ENCODE data around the gene PGAP3.

The PGAP3 gene

GRCh38 chr17:39633570-39634183, 54.2 kb downstream of the PGAP3 start:
- no peak for DNase-seq

- no peak for DNase-seq
These were observed 55.5 kb downstream of the PGAP3 start for GRCh38 chr17:39632153-39632941.

GRCh38 chr17:39631403-39631802, 56.5 kb downstream of the PGAP3 start:
- no peak for DNase-seq

- DNase-seq: no peak
These were observed 58.0 kb downstream of the PGAP3 start for GRCh38 chr17:39629898-39630297.

- DNase-seq: no peak
These were observed 58.4 kb downstream of the PGAP3 start for GRCh38 chr17:39629494-39629880.

GRCh38 chr17:39628655-39629493, 59.0 kb downstream of the PGAP3 start:
- no peak for DNase-seq

GRCh38 chr17:39627712-39628516, 59.9 kb downstream of the PGAP3 start:
- DNase-seq: no peak

- DNase-seq: no peak
These were observed 60.7 kb downstream of the PGAP3 start for GRCh38 chr17:39627047-39627711.

GRCh38 chr17:39626171-39627046, 61.4 kb downstream of the PGAP3 start, which contains the start of gene PPP1R1B:
Gene PPP1R1B (plus strand): TSS chr17:39626952. CDS start chr17:39627393, 441 bp downstream.
- DNase-seq: no peak

- DNase-seq: no peak
These were observed 62.6 kb downstream of the PGAP3 start for GRCh38 chr17:39625198-39625785.

GRCh38 chr17:39624313-39624712, 63.5 kb downstream of the PGAP3 start:
- DNase-seq: no peak

GRCh38 chr17:39623356-39623950, 64.4 kb downstream of the PGAP3 start:
- DNase-seq: peak; percentile 42

- DNase-seq: no peak
These were observed 65.4 kb downstream of the PGAP3 start for GRCh38 chr17:39622380-39623006.

GRCh38 chr17:39621523-39622379, 66.1 kb downstream of the PGAP3 start:
- peak; percentile 75 for DNase-seq

All from fibroblast of skin of right quadriceps (primary cell).